Measurements from ENCODE around the gene ARHGEF25. TPM values are rescaled to one million over a fixed set of nuclear protein-coding genes. Genes with fewer than 3 reads are reported as not detected.

The ARHGEF25 gene
- 9.0 and 9.8 TPM in 2 replicates for total RNA-seq

GRCh38 chr12:57611108-57611826 lies at the start of gene ARHGEF25:
TSS of gene ARHGEF25 (plus strand) at chr12:57611435. CDS start at chr12:57611895, 460 bp downstream.

GRCh38 chr12:57590864-57591781 lies 20.1 kb upstream of the ARHGEF25 start, which contains the start of gene PIP4K2C:
TSS of gene PIP4K2C (plus strand) at chr12:57591192. CDS start at chr12:57591290, 98 bp downstream.

DNA sequence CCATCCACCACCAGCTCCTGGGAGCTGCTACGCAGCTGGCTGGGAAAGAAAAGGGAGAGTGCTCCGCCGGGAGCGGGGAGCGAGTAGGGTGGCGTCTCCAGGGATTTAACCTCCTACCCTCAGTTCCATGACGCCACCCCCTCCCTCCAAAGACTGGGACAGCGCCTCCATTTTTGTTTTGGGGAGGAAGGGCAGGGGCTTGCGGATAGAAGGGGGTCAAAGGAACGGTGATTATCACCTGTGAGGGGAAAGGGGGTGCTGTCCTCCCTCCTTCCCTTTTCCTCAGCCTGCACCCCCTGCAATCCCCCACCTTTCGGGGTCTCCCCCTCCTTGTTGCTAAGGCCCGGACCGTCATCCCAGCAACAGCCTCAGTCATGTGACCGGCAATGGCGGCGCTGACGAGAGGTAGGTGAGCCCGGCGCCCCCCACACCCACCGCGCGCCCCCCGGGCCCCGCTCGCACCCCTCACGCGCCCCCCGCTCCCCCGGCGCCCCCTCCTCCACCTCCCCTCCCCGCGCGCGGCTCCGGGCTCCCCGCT lies 6.7 kb upstream of the ARHGEF25 start, which contains the start of gene DTX3:
Gene DTX3 (plus strand): TSS at position 371 of the 538 bp plus-strand sequence. CDS start 1,694 bp downstream, outside the sequence.

DNA sequence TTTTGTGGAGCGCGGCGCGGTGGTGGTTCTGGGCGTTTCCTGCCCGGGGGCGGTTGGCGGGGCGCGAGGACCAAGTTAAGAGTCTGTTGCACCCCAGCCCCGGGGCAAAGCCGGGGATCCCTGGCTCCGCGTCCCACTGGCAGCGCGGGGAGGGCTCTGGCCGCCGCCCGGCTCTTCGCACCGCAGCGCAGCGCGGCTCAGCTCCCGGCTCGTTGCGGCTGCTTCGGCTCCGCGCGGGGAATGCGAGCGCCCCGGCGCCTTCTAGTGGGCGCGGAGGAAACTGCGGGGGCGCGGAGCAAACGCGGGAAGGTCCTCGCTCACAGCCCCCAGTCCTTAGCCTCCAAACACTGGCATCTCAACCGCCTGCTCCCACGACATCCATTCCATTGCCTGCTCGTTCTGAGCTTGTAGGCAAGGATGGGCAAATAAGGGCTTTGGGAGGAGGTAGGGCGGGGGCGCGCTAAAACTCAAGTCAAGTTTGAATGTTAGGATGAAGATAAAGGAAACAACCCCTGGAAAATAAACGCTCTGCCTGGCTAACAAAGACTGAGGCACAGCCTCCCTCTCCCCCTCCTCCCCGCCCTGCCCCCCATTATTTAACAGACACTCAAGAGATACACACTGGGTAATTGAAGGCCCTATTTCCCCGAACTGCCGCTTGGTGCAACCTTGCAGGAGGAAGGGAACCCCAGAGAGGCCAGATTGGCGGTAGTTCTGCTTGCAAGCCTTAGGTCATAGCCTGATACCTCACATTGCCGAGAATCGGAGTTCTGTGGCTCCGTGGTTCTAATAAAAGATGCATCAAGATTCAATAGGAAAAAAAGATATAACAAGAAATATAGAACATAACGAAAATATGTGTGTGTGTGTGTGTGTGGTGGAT lies 22.0 kb downstream of the ARHGEF25 start, which contains the start of gene B4GALNT1:
Gene B4GALNT1 (minus strand): TSS at position 244 of the 883 bp plus-strand sequence. CDS start 1,069 bp downstream, outside the sequence.

Other genes with a start within 250 kb of the ARHGEF25 start
- 22.9 and 24.7 TPM in 2 replicates for gene R3HDM2, start 180.4 kb upstream of the ARHGEF25 start, total RNA-seq
- gene INHBC, start 176.7 kb upstream of the ARHGEF25 start, total RNA-seq, result not detected in 2 replicates
- 0.43 and 5.7 TPM in 2 replicates for gene INHBE, start 156.1 kb upstream of the ARHGEF25 start, total RNA-seq
- 1.1 and 1.3 TPM in 2 replicates for gene GLI1, start 151.7 kb upstream of the ARHGEF25 start, total RNA-seq
- 0.14 and 0.66 TPM in 2 replicates for gene ARHGAP9, start 131.6 kb upstream of the ARHGEF25 start, total RNA-seq
- gene MARS1, start 123.4 kb upstream of the ARHGEF25 start, total RNA-seq, result 174 and 327 TPM in 2 replicates
- gene DDIT3, start 90.9 kb upstream of the ARHGEF25 start, total RNA-seq, result 12.7 and 433 TPM in 2 replicates
- gene MBD6, start 88.6 kb upstream of the ARHGEF25 start, total RNA-seq, result 7.0 and 12.5 TPM in 2 replicates
- 106 and 107 TPM in 2 replicates for gene DCTN2, start 64.2 kb upstream of the ARHGEF25 start, total RNA-seq
- under 0.01 and 0.14 TPM in 2 replicates for gene KIF5A, start 61.4 kb upstream of the ARHGEF25 start, total RNA-seq
- 30.6 and 31.4 TPM in 2 replicates for gene PIP4K2C, start 20.2 kb upstream of the ARHGEF25 start, total RNA-seq
- 21.2 and 22.5 TPM in 2 replicates for gene DTX3, start 6.6 kb upstream of the ARHGEF25 start, total RNA-seq
- gene B4GALNT1, start 21.8 kb downstream of the ARHGEF25 start, total RNA-seq, result 2.8 and 5.3 TPM in 2 replicates
- gene OS9, start 82.7 kb downstream of the ARHGEF25 start, total RNA-seq, result 113 and 651 TPM in 2 replicates
- 0.22 and 0.29 TPM in 2 replicates for gene AGAP2, start 127.3 kb downstream of the ARHGEF25 start, total RNA-seq
- 34.6 and 44.8 TPM in 2 replicates for gene TSPAN31, start 133.6 kb downstream of the ARHGEF25 start, total RNA-seq
- gene CDK4, start 140.9 kb downstream of the ARHGEF25 start, total RNA-seq, result 301 and 304 TPM in 2 replicates
- 1.6 and 5.3 TPM in 2 replicates for gene MARCHF9, start 143.7 kb downstream of the ARHGEF25 start, total RNA-seq
- gene CYP27B1, start 155.6 kb downstream of the ARHGEF25 start, total RNA-seq, result 1.1 and 2.3 TPM in 2 replicates
- 12.5 and 12.7 TPM in 2 replicates for gene METTL1, start 160.7 kb downstream of the ARHGEF25 start, total RNA-seq
- gene EEF1AKMT3, start 161.2 kb downstream of the ARHGEF25 start, total RNA-seq, result 8.9 and 9.4 TPM in 2 replicates
- gene TSFM, start 171.4 kb downstream of the ARHGEF25 start, total RNA-seq, result 18.2 and 19.5 TPM in 2 replicates
- 1.3 and 3.1 TPM in 2 replicates for gene AVIL, start 207.3 kb downstream of the ARHGEF25 start, total RNA-seq
- 102 and 186 TPM in 2 replicates for gene CTDSP2, start 235.3 kb downstream of the ARHGEF25 start, total RNA-seq

Data from placental pericyte (primary cell).